SK-N-SH treated with all-trans-retinoic acid at 6 μM for 48 hours (cell line): ENCODE measurements around the gene SURF4.

Experiments
- ATAC-seq: fragments of 200-7000 bp; cut with Tn5 transposase; 3 replicates; pipeline ENCODE4 v1.9.1; 2020; ENCODE audit warnings: mild to moderate bottlenecking, moderate library complexity
- ARNTL ChIP-seq: fragments of 450-650 bp; formaldehyde crosslinking; IDR thresholded peaks from 2 replicates; pipeline ENCODE4 v1.5.0; 2020; ENCODE audit warnings: low read depth, mild to moderate bottlenecking, moderate library complexity, borderline replicate concordance
- CSDC2 ChIP-seq: fragments of 250-450 bp; sonication (Bioruptor Pico); IDR thresholded peaks from 2 replicates; pipeline ENCODE4 v1.5.0; 2020; ENCODE audit warnings: mild to moderate bottlenecking, moderate library complexity
- ESRRG ChIP-seq: fragments of 250-450 bp; sonication (Bioruptor Pico); IDR thresholded peaks from 2 replicates; pipeline ENCODE4 v1.6.1; 2021; ENCODE audit warnings: mild to moderate bottlenecking
- GLIS3 ChIP-seq: fragments of 250-450 bp; sonication (Bioruptor Pico); IDR thresholded peaks from 2 replicates; pipeline ENCODE4 v1.5.0; 2020; ENCODE audit warnings: mild to moderate bottlenecking, moderate library complexity
- ISL1 ChIP-seq: fragments of 250-450 bp; sonication (Bioruptor Pico); IDR thresholded peaks from 2 replicates; pipeline ENCODE4 v2.1.2; 2022; ENCODE audit warnings: mild to moderate bottlenecking, moderate library complexity
- OSR1 ChIP-seq: fragments of 250-450 bp; sonication (Bioruptor Pico); IDR thresholded peaks from 2 replicates; pipeline ENCODE4 v1.8.0; 2022; ENCODE audit warnings: moderate library complexity, mild to moderate bottlenecking, inconsistent platforms
- PPARA ChIP-seq: fragments of 250-450 bp; sonication (Bioruptor Pico); IDR thresholded peaks from 2 replicates; pipeline ENCODE4 v1.5.0; 2020; ENCODE audit warnings: mild to moderate bottlenecking, borderline replicate concordance
- RARB ChIP-seq: fragments of 250-450 bp; sonication (Bioruptor Pico); IDR thresholded peaks from 2 replicates; pipeline ENCODE4 v1.8.0; 2021; ENCODE audit warnings: mild to moderate bottlenecking, moderate library complexity
- TCF4 ChIP-seq: fragments of 250-450 bp; sonication (Bioruptor Pico); IDR thresholded peaks from 2 replicates; pipeline ENCODE4 v1.8.0; 2021; ENCODE audit warnings: mild to moderate bottlenecking, moderate library complexity, borderline replicate concordance
- ZC3H10 ChIP-seq: fragments of 250-450 bp; sonication (Bioruptor Pico); IDR thresholded peaks from 2 replicates; pipeline ENCODE4 v1.5.1; 2021; ENCODE audit warnings: mild to moderate bottlenecking, moderate library complexity
- ZFP3 ChIP-seq: fragments of 250-450 bp; sonication (Bioruptor Pico); IDR thresholded peaks from 2 replicates; pipeline ENCODE4 v1.5.0; 2020; ENCODE audit warnings: mild to moderate bottlenecking, moderate library complexity
- ZFP30 ChIP-seq: fragments of 450-650 bp; formaldehyde crosslinking; IDR thresholded peaks from 2 replicates; pipeline ENCODE4 v1.5.0; 2022; ENCODE audit warnings: mild to moderate bottlenecking, moderate library complexity
- ZNF565 ChIP-seq: fragments of 450-650 bp; formaldehyde crosslinking; conservative IDR thresholded peaks from 2 replicates; pipeline ENCODE4 v1.5.0; 2020; ENCODE audit warnings: low read depth, mild to moderate bottlenecking, moderate library complexity
- TF ChIP-seq, protein P1 (sequence below): fragments of 250-450 bp; sonication (Bioruptor Pico); IDR thresholded peaks from 2 replicates; pipeline ENCODE4 v1.8.0; 2020; ENCODE audit warnings: mild to moderate bottlenecking, moderate library complexity, borderline replicate concordance
- TF ChIP-seq, protein P2 (sequence below): fragments of 250-450 bp; sonication (Bioruptor Pico); IDR thresholded peaks from 2 replicates; pipeline ENCODE4 v1.5.1; 2020; ENCODE audit warnings: low read depth, mild to moderate bottlenecking, moderate library complexity
- TF ChIP-seq, protein P3 (sequence below): fragments of 250-450 bp; sonication (Bioruptor Pico); IDR thresholded peaks from 2 replicates; pipeline ENCODE4 v1.8.0; 2021; ENCODE audit warnings: low read depth, mild to moderate bottlenecking, moderate library complexity, borderline replicate concordance
- TF ChIP-seq, protein P4 (sequence below): fragments of 250-450 bp; sonication (Bioruptor Pico); IDR thresholded peaks from 2 replicates; pipeline ENCODE4 v1.5.0; 2020; ENCODE audit warnings: mild to moderate bottlenecking, moderate library complexity

SURF4 gene

DNA sequence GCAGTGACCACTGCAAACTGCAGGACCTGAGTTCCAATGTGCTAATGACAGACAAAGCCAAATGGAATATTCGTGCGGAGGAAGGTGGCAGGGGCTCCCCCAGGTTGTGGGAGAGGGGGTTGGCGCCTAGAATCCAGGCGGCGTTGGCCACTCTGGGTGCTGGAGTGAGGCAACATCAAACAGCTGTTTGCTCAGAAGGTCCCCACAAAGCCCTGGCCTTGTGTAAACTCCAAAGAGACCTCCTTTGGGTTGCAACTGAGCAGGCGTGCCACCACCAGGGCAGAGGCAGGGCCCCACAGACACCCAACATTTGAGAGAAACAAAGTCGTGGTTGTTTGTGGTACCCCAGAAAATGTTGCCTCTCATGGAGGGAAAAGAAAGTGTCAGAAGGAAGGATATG, 14.9 kb upstream of the SURF4 start (continued):
- TF ChIP-seq, protein P1, sequence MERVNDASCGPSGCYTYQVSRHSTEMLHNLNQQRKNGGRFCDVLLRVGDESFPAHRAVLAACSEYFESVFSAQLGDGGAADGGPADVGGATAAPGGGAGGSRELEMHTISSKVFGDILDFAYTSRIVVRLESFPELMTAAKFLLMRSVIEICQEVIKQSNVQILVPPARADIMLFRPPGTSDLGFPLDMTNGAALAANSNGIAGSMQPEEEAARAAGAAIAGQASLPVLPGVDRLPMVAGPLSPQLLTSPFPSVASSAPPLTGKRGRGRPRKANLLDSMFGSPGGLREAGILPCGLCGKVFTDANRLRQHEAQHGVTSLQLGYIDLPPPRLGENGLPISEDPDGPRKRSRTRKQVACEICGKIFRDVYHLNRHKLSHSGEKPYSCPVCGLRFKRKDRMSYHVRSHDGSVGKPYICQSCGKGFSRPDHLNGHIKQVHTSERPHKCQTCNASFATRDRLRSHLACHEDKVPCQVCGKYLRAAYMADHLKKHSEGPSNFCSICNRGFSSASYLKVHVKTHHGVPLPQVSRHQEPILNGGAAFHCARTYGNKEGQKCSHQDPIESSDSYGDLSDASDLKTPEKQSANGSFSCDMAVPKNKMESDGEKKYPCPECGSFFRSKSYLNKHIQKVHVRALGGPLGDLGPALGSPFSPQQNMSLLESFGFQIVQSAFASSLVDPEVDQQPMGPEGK (CRISPR knock-in tag), result no peak

DNA sequence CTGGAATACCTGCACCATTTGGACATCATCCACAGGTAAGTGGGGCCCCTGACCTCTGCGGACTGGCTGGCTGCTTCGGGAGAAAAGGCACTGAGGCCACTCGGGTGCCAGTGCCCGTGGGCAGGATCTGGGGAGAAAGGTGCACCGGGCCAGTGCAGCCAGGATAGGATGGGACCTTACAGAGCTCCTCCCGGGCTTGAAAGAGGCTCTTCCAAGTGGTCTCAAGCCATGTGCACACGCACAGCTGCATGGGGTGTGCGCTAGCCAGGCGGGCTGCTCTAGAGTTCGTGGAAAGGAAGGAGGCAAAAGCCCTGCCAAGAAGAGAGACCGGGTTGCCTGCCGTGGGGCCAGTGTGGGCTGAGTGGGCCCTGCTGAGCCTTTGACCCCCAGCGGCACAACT, 13.7 kb upstream of the SURF4 start:
- ATAC-seq, result no peak
- TF ChIP-seq, protein P2, sequence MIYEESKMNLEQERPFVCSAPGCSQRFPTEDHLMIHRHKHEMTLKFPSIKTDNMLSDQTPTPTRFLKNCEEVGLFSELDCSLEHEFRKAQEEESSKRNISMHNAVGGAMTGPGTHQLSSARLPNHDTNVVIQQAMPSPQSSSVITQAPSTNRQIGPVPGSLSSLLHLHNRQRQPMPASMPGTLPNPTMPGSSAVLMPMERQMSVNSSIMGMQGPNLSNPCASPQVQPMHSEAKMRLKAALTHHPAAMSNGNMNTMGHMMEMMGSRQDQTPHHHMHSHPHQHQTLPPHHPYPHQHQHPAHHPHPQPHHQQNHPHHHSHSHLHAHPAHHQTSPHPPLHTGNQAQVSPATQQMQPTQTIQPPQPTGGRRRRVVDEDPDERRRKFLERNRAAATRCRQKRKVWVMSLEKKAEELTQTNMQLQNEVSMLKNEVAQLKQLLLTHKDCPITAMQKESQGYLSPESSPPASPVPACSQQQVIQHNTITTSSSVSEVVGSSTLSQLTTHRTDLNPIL (CRISPR knock-in tag), result no peak

DNA sequence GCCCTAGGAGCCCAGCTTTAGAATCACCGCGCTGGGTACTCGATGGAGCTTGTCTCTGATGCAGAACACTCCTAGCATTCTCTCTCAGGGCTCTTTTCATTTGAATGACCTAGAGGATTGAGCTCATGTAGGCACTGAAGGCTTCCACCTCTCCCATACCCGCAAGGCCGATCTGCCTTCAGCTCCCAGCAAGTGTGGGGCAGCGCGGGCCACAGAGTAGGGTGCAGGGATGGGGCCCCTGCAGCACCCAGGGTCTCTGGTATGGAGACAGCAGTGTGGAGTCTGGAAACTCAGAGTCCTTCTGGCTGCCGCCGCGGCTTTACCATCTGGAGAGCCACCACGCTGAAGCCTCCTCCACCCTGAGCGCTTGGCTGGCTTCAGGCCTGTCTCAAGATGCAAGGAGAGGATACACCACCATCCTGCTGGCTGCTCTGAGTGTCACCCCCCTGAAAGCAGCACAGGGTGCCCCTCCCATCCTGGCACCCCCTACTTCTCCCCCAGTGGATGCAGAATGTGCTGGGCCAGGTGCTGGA, 13.2 kb upstream of the SURF4 start:
- no peak for ATAC-seq
- TF ChIP-seq ESRRG (no peak), ZFP3 (CRISPR knock-in tag) (no peak)

DNA sequence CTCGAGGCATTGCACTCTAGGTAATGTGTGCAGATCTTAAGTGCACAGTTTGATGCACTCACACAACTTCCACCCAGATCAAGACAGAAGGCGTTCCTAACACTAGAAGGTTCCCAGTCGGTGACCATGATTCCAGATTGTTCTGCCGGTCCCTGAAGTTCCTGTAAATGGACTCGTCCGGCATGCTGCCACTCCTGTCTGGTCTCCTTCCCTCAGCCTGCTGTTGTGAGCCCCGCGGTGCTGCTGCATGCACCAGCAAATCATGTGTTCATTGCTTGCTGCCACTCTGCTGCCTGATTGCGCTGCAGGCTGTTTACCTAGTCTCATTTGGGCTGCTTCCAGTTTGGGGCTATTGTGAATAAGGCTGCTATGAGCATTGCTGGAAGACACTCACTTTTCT, 11.8 kb upstream of the SURF4 start:
- TF ChIP-seq OSR1 (CRISPR knock-in tag) (no peak), CSDC2 (CRISPR knock-in tag) (no peak), ZFP3 (CRISPR knock-in tag) (no peak), ARNTL (CRISPR knock-in tag) (no peak), TCF4 (CRISPR knock-in tag) (no peak), ISL1 (CRISPR knock-in tag) (no peak), GLIS3 (CRISPR knock-in tag) (no peak)
- ATAC-seq, result no peak

DNA sequence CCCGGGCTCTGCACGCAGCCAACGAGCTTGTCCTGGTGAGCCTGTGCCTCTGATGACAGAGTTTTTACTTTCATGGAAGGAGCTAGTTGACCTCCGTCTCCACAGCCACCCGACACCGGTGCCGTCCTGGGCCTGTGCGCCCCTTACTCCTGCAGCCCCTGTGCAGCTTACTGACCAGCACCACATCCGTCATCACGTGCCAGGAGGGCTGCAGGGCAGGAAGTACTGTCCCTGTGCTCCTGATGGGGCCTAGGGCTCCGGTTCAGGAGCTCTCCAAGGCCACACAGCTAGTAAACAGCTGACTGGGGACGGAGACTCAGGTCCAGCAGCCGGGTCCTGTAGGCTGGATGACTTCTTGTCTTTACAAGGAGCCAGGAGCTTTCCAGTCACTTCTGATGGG, 10.5 kb upstream of the SURF4 start:
- no peak for TF ChIP-seq ESRRG
- no peak for TF ChIP-seq ZFP30 (CRISPR knock-in tag)
- TF ChIP-seq PPARA (CRISPR knock-in tag), result no peak
- no peak for TF ChIP-seq TCF4 (CRISPR knock-in tag)
- TF ChIP-seq, protein P3, sequence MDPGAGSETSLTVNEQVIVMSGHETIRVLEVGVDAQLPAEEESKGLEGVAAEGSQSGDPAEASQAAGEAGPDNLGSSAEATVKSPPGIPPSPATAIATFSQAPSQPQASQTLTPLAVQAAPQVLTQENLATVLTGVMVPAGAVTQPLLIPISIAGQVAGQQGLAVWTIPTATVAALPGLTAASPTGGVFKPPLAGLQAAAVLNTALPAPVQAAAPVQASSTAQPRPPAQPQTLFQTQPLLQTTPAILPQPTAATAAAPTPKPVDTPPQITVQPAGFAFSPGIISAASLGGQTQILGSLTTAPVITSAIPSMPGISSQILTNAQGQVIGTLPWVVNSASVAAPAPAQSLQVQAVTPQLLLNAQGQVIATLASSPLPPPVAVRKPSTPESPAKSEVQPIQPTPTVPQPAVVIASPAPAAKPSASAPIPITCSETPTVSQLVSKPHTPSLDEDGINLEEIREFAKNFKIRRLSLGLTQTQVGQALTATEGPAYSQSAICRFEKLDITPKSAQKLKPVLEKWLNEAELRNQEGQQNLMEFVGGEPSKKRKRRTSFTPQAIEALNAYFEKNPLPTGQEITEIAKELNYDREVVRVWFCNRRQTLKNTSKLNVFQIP, result no peak
- TF ChIP-seq OSR1 (CRISPR knock-in tag), result no peak
- ATAC-seq, result no peak

DNA sequence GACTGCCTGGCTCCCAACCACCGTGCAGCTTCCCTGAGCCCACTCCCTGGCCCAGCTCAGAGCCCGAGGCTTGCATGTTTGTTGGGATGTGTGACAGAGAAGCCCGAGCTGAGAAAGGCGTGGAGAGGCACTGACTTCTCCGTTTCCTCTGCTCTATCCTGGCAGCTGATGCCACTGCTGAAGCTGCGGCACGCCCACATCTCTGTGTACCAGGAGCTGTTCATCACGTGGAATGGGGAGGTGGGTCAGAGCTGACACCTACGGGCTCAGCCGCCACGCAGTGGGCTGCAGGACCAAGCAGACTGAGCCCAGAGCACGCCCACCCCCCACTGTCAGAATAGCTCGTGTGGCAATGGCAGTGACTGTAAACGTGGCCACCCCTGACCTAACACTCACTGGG, 9.6 kb upstream of the SURF4 start:
- no peak for ATAC-seq
- no peak for TF ChIP-seq GLIS3 (CRISPR knock-in tag)
- no peak for TF ChIP-seq ESRRG
- TF ChIP-seq ZFP30 (CRISPR knock-in tag), result no peak
- no peak for TF ChIP-seq PPARA (CRISPR knock-in tag)
- no peak for TF ChIP-seq TCF4 (CRISPR knock-in tag)
- TF ChIP-seq, protein P2 (CRISPR knock-in tag), result no peak
- no peak for TF ChIP-seq ZC3H10 (CRISPR knock-in tag)
- TF ChIP-seq, protein P4, sequence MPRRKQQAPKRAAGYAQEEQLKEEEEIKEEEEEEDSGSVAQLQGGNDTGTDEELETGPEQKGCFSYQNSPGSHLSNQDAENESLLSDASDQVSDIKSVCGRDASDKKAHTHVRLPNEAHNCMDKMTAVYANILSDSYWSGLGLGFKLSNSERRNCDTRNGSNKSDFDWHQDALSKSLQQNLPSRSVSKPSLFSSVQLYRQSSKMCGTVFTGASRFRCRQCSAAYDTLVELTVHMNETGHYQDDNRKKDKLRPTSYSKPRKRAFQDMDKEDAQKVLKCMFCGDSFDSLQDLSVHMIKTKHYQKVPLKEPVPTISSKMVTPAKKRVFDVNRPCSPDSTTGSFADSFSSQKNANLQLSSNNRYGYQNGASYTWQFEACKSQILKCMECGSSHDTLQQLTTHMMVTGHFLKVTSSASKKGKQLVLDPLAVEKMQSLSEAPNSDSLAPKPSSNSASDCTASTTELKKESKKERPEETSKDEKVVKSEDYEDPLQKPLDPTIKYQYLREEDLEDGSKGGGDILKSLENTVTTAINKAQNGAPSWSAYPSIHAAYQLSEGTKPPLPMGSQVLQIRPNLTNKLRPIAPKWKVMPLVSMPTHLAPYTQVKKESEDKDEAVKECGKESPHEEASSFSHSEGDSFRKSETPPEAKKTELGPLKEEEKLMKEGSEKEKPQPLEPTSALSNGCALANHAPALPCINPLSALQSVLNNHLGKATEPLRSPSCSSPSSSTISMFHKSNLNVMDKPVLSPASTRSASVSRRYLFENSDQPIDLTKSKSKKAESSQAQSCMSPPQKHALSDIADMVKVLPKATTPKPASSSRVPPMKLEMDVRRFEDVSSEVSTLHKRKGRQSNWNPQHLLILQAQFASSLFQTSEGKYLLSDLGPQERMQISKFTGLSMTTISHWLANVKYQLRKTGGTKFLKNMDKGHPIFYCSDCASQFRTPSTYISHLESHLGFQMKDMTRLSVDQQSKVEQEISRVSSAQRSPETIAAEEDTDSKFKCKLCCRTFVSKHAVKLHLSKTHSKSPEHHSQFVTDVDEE (CRISPR knock-in tag), result no peak
- no peak for TF ChIP-seq ZNF565 (CRISPR knock-in tag)
- TF ChIP-seq ISL1 (CRISPR knock-in tag), result no peak
- TF ChIP-seq RARB (CRISPR knock-in tag), result no peak
